HG03469 (cell line): ENCODE data around the gene LRP10.
"Not testable (repeated sequence)": the region's sequence is repeated elsewhere in the genome, so short reads cannot be mapped to it uniquely, and the experiment has no call there.

ENCODE experiments used
- ATAC-seq: cut with Tn5 transposase; IDR thresholded peaks from one replicate; pipeline ENCODE4 v1.9.1; 2021; ENCODE audit warnings: mild to moderate bottlenecking, moderate library complexity, moderate number of reproducible peaks; ENCODE audit not compliant: unreplicated experiment

LRP10 gene

GRCh38 chr14:22842211-22843122, 29.1 kb upstream of the LRP10 start:
- ATAC-seq, result no peak

- no peak for ATAC-seq
Measured at GRCh38 chr14:22843123-22843925, 28.2 kb upstream of the LRP10 start.

- no peak for ATAC-seq
Measured at GRCh38 chr14:22844221-22845102, 27.1 kb upstream of the LRP10 start.

- ATAC-seq, result no peak
Measured at GRCh38 chr14:22845103-22845394, 26.5 kb upstream of the LRP10 start.

- no peak for ATAC-seq
Measured at GRCh38 chr14:22845821-22846625, 25.5 kb upstream of the LRP10 start.

- no peak for ATAC-seq
Measured at GRCh38 chr14:22846811-22847307, 24.7 kb upstream of the LRP10 start.

GRCh38 chr14:22847661-22848341, 23.7 kb upstream of the LRP10 start:
- ATAC-seq, result no peak

GRCh38 chr14:22848351-22849164, 23.0 kb upstream of the LRP10 start:
- ATAC-seq, result no peak

- ATAC-seq, result no peak
Measured at GRCh38 chr14:22849212-22849819, 22.2 kb upstream of the LRP10 start.

GRCh38 chr14:22850944-22851764, 20.4 kb upstream of the LRP10 start:
- ATAC-seq, result no peak

GRCh38 chr14:22852178-22852577, 19.4 kb upstream of the LRP10 start:
- not testable (repeated sequence) for ATAC-seq

- no peak for ATAC-seq
Measured at GRCh38 chr14:22852599-22852939, 19.0 kb upstream of the LRP10 start.

- ATAC-seq, result no peak
Measured at GRCh38 chr14:22852940-22853767, 18.4 kb upstream of the LRP10 start.

GRCh38 chr14:22854296-22854695, 17.2 kb upstream of the LRP10 start:
- ATAC-seq, result not testable (repeated sequence)

- no peak for ATAC-seq
Measured at GRCh38 chr14:22854963-22855724, 16.4 kb upstream of the LRP10 start.

- ATAC-seq, result no peak
Measured at GRCh38 chr14:22856428-22856827, 15.1 kb upstream of the LRP10 start.
